Panc1 (cell line): ENCODE measurements around the gene AHSA1. TPM values are rescaled to one million over a fixed set of nuclear protein-coding genes. Genes with fewer than 3 reads are reported as not detected.

Experiments used
- ATAC-seq: fragments of 200-7000 bp; cut with Tn5 transposase; 2 replicates; pipeline ENCODE4 v1.9.1; 2020; ENCODE audit warnings: mild to moderate bottlenecking, moderate library complexity
- BruUV-seq: library from RNA; stranded (reverse); fragments of 400-500 nt; replicated peaks from 2 replicates; lab custom pipeline; 2021; lab: Mats Ljungman, UMichigan
- CTCF ChIA-PET: fragments of 300-600 bp; sonication (Branson Sonifier 250); formaldehyde crosslinking; loops from one replicate; lab custom pipeline; 2022; ENCODE audit warnings: antibody characterized with exemption; lab: Charles Lee
- POLR2A ChIA-PET: fragments of 300-600 bp; sonication (Branson Sonifier 250); formaldehyde crosslinking; loops from one replicate; lab custom pipeline; 2022; ENCODE audit warnings: antibody characterized with exemption; lab: Charles Lee
- DNase-seq: peaks from one replicate; pipeline ENCODE4 v3.0.0-alpha.2; 2010; ENCODE audit warnings: low read depth, low spot score
- H3K27ac ChIP-seq: 2 replicates; pipeline ENCODE4 v1.5.1; 2011; ENCODE audit warnings: mild to moderate bottlenecking, low read length, inconsistent platforms
- H3K27me3 ChIP-seq: fragments of 200-500 bp; sonication (Bioruptor generic); 2 replicates; pipeline ENCODE4 v1.6.0; 2014; ENCODE audit warnings: low read length, inconsistent platforms; ENCODE audit not compliant: control insufficient read depth, insufficient read depth
- H3K36me3 ChIP-seq: fragments of 200-500 bp; sonication (Bioruptor generic); 2 replicates; pipeline ENCODE4 v1.5.1; 2014; ENCODE audit warnings: inconsistent platforms, mild to moderate bottlenecking, low read length, moderate library complexity; ENCODE audit not compliant: control insufficient read depth, insufficient read depth
- H3K4me1 ChIP-seq: 2 replicates; pipeline ENCODE4 v1.5.1; 2011; ENCODE audit warnings: inconsistent platforms, mild to moderate bottlenecking, low read length, moderate library complexity; ENCODE audit not compliant: control insufficient read depth, insufficient read depth
- H3K4me3 ChIP-seq, 2 experiments: 2 replicates each; pipeline ENCODE4 v1.5.1; 2011 to 2012; ENCODE audit warnings: low read depth in 2 of 2, low read length in 2 of 2, mild to moderate bottlenecking in 2 of 2, inconsistent platforms in 1 of 2, moderate library complexity in 1 of 2
- H3K9me3 ChIP-seq: fragments of 200-500 bp; sonication (Bioruptor generic); 2 replicates; pipeline ENCODE4 v1.5.1; 2014; ENCODE audit warnings: low read depth, mild to moderate bottlenecking, inconsistent platforms, low read length, moderate library complexity; ENCODE audit not compliant: control insufficient read depth, insufficient read depth
- CTCF ChIP-seq: fragments of 450-650 bp; IDR thresholded peaks from 2 replicates; pipeline ENCODE4 v1.5.1; 2017; ENCODE audit warnings: mild to moderate bottlenecking
- POLR2AphosphoS5 ChIP-seq: IDR thresholded peaks from 2 replicates; pipeline ENCODE4 v1.6.1; 2012; ENCODE audit warnings: mild to moderate bottlenecking, low read depth, low read length, moderate library complexity
- REST ChIP-seq, 2 experiments: IDR thresholded peaks; 2 replicates each; pipeline ENCODE4 v1.6.1; 2011 to 2012; ENCODE audit warnings: low read depth in 2 of 2, control low read depth in 1 of 2, low read length in 1 of 2, mild to moderate bottlenecking in 1 of 2, moderate library complexity in 1 of 2; ENCODE audit not compliant: insufficient read depth in 1 of 2
- SIN3A ChIP-seq: IDR thresholded peaks from 2 replicates; pipeline ENCODE4 v1.6.1; 2012; ENCODE audit warnings: low read depth, mild to moderate bottlenecking, low read length, moderate library complexity, borderline replicate concordance; ENCODE audit not compliant: insufficient read depth
- TCF7L2 ChIP-seq: IDR thresholded peaks from 2 replicates; pipeline ENCODE4 v1.6.1; 2011; ENCODE audit warnings: mild to moderate bottlenecking, low read depth, low read length, inconsistent platforms
- in situ Hi-C: cut with HindIII; loops from 2 replicates; pipeline ENCODE4 v1.10.0; 2016; ENCODE audit warnings: low sequenced_read_pairs, low pct_unique_long_range_greater_than_20kb
- intact Hi-C: fragments of 100-400 bp; cut with micrococcal nuclease; formaldehyde crosslinking; loops from one replicate; pipeline ENCODE4 v1.10.0; 2022; ENCODE audit not compliant: unreplicated experiment
- total RNA-seq: library from RNA; stranded (reverse); gene quantifications from one replicate; pipeline ENCODE4 v1.2.1, GENCODE V29; 2021; ENCODE audit not compliant: unreplicated experiment

Gene AHSA1
- total RNA-seq, 1 experiment from 2014 or later = 142 TPM

- Histone ChIP-seq H3K9me3 (no peaks in the 10 kb centered on the region), H3K36me3 (peaks cover 7% of the 10 kb centered on the region), H3K27ac (no peak overlapping the region), H3K4me1 (no peaks in the 10 kb centered on the region), H3K27me3 (no peaks in the 10 kb centered on the region), H3K4me3 (no peak overlapping the region)
- intact Hi-C loops = no loop called here
- DNase-seq = no peak
- CTCF ChIA-PET = no interaction called here
- POLR2A ChIA-PET = no interaction called here
- no TSS peak for BruUV-seq
- TF ChIP-seq CTCF (no peak), REST (IDR thresholded peaks at IDR 0.05; ENCODE audit: insufficient read depth in 1 of 2, low read depth in 2 of 2, low read length in 1 of 2) (no peak), POLR2AphosphoS5 (no peak)
- in situ Hi-C loops = no loop called here
- ATAC-seq = no peak
Measured at GRCh38 chr14:77426396-77426795, 31.5 kb upstream of the AHSA1 start.

DNA sequence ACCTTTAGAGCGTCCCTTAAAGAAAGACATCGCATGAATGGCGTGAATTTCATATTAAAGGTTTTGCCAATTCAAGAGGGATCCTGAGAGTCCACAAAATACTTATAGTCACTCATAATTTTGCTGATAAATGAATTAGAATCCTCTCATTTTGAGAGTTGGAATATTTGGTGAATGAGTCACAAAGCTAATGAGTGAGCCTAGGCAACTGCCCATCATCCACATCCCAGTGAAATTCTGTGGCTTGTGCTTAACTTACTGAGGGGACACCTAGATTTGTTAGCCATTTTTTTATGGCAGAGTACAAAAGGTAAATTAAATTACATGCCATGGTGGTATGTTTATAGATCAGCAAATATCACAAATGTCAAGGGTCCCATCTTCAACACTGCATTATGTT, 21.9 kb upstream of the AHSA1 start:
- intact Hi-C loops = no loop called here
- peaks cover 3% of the 10 kb centered on the region; the same call in 1 of the 2 replicates for H3K36me3 ChIP-seq
- DNase-seq = no peak
- no peak for TF ChIP-seq CTCF
- no peak for TF ChIP-seq SIN3A
- TF ChIP-seq REST (IDR thresholded peaks at IDR 0.05; ENCODE audit: insufficient read depth in 1 of 2, low read depth in 2 of 2, low read length in 1 of 2) = no peak
- TF ChIP-seq POLR2AphosphoS5 = no peak
- TF ChIP-seq TCF7L2 = no peak
- H3K4me3 ChIP-seq = no peak overlapping the region
- no peak overlapping the region for H3K27ac ChIP-seq
- no TSS peak for BruUV-seq
- no peaks in the 10 kb centered on the region for H3K9me3 ChIP-seq
- ATAC-seq = no peak
- CTCF ChIA-PET = no interaction called here
- H3K4me1 ChIP-seq = no peaks in the 10 kb centered on the region
- POLR2A ChIA-PET = no interaction called here
- in situ Hi-C loops = no loop called here
- H3K27me3 ChIP-seq = no peaks in the 10 kb centered on the region
